ENCODE data around the gene OPRD1.

- TF ChIP-seq CTCF (IDR thresholded peaks at IDR 0.05) (no peak), POLR2A (IDR thresholded peaks at IDR 0.05; ENCODE audit: low read depth) (no peak), EP300 (IDR thresholded peaks at IDR 0.05) (no peak)
Observed at GRCh38 chr1:28832966-28833365, 21.0 kb downstream of the OPRD1 start.

All from esophagus muscularis mucosa (tissue), 4 donors.